HG03521 (cell line): ENCODE results near the gene ZFYVE27.

Experiments used
- ATAC-seq: cut with Tn5 transposase; IDR thresholded peaks from one replicate; pipeline ENCODE4 v1.9.1; 2021; ENCODE audit warnings: mild to moderate bottlenecking, moderate library complexity; ENCODE audit not compliant: unreplicated experiment

The ZFYVE27 gene

DNA sequence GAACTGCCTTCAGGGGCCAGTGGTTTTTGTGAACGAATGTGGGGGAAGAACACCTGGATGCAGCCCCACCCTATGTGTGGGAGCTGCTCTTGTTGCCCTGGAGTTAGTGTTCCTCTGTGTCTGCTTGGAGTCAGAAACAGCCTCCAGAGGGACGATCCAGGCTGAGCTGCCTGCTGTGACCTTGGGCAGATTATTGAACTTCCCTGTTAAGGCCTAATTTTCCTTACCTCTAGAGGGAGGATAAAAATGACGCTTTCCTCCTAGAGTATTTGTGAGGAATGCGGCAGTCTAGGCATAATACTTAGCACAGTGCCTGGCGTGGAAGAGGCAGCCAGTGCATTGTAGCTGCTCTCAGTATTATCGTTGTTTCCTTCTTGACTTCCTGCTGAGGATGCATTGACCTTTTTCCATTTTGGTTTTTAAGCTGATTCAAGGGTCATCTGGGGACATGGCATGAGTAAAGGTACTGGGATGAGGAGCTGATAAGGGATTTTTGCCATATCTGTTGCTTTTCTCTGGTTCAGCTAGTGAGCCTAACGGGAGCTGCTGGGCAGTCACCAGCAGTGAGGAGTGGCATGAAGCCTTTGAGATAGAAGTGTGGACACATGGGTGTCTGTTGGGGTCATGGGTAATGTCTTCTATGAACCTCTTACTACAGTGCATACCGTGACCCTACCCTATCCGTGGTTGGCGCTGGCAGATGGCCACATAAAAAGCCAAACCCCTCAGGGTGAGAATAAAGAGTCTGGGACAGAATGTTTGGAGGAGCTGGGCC is 6.4 kb downstream of the ZFYVE27 start:
- ATAC-seq = no peak

DNA sequence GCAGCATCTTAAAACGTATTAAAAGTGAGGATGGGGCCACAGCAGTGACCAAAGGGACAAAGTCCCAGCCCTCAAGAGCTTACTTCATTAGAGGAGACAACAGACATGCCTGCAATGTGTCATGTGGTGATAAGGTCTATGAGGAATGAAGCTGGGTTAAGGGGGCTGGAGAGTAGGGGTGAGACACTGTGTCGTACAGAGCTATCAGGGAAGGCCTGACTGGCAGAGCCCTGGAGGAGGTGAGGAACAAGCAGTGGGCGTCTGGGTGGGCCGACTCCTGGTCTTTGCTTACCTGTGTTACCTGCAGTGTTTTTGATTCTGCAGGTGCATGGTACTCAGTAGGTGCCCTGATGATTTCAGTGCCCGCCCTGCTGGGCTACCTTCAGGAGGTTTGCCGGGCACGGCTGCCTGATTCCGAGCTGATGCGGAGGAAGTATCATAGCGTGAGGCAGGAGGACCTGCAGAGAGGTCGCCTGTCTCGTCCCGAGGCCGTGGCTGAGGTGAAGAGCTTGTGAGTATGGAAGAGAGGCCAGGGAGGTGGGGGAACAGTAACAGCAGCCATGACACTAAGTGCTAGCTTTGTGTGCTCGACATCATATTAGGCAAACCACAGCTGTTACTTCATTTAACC is 7.6 kb downstream of the ZFYVE27 start:
- ATAC-seq = no peak

DNA sequence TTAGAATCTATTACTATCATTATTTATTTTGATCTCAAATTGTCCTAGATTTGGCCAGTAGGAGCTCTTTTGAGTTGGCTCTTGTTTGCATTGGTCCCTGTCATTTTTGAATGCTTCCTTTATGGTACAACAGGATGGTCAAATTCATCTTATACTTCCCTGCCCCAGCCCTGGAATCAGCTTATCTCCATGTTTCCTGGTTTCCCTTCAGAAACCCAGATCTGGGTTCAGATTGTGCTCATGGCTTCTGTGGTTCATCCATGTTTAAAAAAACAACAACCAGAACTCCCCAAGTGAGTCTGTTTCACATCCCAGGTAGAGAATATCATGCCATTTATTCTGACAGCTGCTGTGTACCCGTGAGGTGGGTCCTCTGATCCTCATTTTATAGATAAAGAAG is 10.6 kb downstream of the ZFYVE27 start:
- no peak for ATAC-seq

DNA sequence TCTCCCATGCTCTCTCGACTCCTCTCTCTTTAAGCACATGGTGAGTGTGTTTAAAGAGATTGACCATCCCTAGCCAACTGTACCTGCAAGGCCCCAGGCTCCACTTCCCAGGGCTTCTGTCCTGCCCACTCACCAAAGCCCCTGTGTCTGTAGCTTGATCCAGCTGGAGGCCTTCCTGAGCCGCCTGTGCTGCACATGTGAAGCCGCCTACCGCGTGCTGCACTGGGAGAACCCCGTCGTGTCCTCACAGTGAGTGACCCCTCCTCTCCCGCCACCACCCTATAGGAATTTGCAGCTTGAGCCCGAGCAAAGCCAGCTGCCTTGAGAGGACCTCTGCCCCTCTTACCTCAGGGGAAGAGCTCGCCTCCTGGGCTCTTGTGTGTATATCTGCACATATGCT is 11.2 kb downstream of the ZFYVE27 start:
- no peak for ATAC-seq

DNA sequence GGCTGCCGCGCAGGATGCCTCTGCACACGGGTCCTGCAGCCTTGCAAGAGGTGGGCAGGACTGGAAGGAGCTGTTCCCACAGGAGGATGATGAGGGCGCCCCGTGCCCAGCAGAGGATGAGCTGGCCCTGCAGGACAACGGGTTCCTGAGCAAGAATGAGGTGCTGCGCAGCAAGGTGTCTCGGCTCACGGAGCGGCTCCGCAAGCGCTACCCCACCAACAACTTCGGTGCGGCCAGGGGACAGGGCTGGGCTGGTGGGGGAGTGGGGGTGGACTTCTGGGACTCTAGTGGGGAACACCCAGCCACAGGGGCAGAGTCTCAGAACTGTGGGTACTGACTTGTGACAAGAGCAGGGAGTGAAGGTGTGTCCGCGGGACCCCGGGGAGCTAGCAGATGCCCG is 16.0 kb downstream of the ZFYVE27 start:
- no peak for ATAC-seq

DNA sequence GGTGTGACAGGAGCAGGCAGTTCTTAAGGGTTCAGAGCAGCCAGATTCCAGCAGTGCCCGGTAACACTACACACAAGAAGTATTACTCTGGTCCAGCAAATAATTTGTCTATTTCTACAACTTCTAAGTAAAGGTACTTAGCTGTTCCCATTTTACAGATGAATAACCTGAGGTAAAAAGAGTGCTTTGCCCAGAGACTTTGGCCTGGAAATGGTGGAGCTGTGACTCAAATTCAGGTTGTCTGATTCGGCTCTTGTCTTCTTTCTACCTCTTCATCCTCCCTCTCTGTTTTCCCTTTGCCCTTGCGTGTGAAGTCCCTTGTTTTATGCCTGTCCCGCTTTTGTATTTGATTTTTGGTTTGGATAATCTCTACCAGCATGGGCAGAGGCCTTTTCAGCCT is 17.8 kb downstream of the ZFYVE27 start:
- no peak for ATAC-seq

DNA sequence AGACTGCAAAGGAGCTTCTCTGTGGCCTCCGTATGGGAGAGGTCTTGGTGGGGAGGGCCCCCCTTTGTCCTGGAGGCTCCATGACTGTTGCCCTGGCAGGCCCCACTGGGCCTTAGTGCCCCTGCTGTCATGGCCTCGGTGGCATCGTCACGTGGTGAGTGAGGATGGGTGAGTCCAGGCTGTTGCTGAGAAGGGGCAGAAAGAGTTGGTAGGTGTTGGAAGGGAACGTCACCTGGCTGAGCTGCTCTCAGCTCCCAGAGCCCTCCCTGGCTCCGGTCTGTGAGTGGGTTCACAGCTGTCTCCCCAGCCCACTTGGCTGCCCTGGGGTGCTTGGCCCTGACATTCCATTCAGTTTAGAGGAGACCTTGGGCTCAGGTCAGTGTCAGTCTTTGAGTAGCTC is 18.8 kb downstream of the ZFYVE27 start:
- ATAC-seq = no peak

DNA sequence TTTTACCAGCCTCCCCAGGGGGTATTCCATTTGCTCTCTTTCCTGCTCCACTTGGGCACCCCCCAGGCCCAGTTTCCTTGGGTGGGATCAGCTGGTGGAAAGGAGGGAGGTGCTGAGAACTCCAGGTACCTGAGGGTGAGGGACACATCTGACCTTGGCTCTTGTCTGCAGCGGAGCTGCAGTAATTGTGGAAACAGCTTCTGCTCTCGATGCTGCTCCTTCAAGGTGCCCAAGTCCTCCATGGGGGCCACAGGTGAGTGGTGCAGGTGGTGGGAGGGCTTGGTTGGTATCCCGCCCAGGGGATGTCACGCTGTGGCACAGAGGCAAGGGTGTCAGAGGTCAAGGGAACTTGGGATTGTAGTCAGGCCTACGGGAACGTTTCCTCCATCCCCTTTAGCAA is 20.5 kb downstream of the ZFYVE27 start:
- ATAC-seq = no peak

DNA sequence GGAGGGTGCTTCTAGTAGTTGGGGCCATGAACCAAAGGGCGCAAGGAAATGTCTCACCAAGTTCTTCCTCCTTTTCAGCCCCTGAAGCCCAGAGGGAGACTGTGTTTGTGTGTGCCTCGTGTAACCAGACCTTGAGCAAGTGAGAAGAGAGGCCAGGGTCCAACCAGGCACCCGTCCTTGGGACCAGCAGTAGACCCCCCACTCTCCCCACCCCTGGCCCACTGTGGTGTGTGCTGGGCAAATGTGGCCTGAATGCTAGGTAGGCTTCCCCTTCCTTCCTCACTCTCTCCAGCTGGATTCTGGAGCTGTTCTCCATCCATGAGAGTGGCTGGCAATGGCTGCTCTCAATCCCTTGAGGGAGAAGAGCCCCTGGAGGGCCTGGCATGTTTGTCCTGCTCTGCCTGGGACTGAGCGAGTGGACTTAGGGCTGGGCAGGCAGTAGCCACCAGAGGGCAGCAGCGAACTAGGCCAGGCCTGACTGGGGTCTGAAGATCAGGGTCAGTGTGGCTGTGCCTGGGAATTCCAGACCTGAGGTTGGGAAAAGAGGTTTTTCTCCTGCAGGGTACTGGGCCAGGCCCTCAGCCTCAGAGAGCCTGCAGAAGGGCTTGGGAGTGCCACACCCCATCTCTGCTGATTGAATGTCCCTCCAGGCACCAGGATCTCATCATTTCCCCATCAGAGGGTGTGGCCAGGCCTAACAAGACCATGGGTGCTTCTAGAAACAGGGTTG is 22.4 kb downstream of the ZFYVE27 start:
- ATAC-seq = no peak

DNA sequence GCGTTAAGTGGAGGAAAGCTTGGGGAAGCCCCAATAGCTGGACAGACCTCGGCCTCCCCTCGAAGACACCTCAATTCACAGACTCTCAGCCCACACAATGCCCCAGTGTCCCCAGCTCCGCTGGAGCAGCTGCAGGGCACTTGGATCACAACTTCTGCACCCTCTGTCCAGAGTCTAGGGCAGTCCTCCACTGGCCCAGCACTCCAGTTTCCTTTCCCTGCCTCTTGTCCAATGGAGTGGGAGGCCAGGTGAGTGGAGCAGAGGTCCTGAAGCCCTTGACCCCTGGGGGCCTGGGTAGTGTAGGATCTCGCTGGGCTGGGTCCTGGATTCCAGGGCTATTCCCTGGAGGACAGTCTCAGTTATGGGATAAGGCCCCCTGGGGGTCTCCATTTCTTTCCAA is 23.0 kb downstream of the ZFYVE27 start:
- ATAC-seq = no peak

DNA sequence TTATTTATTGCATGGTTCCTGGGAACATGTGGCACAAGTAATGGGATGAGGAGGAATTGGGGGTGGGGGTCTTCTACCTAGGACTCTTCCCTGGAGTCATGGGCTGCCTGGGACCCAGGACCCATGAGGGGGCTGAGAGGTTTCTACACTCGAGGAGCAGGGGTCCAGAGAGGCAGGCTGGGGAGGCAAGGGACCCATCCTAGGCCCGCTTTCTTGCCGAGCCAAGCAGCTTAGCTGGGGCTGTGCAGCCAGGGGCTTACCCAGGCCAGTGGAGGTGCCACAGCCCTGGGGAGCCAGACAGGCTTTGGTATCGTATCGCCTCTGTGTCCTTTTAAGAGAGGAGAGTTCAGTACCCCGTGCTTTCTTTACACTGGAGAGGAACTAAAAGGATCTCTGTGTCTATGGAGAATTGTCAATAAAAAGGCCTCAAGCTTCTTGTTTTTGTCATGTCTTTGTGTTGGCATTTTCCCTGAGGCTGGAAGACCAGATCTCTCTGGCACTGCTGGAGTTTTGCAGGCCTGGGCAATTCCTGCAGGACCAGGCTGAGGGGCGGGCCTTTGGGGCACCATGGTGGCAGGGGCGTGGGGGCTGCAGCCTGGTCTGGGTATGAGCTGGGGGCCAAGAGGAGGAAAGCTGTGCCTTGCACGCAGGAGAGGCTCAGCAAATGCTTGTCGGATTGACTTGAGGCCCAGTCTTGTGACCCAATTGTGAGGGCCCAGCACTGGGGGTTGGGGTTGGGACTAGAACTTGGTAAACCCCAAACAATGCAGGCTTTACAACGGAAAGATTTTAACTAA is 23.7 kb downstream of the ZFYVE27 start:
- ATAC-seq = no peak

DNA sequence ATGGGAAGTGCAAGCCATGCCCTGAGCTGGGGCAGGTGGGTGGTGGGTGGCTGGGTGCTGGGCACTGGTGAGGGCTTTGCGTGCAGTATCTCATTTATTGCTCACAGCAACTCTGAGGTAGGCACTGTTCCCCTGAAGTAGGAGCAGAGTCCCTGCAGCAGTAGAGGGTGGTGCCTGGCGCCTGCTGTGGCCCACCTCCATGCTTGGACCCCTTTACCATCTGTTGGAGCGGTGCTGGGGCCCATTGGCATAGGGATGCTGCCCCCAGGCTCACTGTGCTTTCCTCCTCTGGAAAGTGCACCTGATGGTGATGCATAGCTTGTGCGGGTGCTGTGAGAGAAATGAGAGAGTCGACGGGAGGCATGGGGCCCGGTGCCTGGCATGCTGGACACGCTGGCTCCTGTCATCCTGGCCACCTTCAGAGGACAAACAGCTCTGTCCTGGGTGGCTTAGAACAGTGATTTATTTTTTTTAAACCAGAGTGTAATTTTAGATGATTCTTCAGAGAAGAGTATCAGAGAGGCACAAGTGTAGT is 24.5 kb downstream of the ZFYVE27 start:
- ATAC-seq = no peak

DNA sequence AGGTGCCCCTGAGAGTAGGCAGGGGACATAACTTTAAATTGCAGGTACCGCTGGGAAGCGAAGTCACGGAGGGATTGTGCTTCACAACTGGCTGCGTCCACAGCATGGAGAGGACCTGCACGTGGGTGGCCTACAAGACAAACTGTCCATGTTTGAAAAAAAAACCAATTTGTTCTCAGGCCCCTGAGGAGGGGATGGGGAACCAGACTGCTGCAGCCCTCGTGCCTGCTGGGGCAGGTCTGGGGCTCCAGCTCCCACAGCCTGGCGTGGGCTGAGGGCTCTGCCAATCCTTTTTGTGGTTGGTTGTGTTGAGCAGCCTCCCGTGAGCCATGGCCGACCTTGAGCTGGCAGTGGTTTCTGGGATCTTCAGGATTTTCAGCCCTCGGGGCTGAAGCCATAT is 25.1 kb downstream of the ZFYVE27 start:
- ATAC-seq = no peak

DNA sequence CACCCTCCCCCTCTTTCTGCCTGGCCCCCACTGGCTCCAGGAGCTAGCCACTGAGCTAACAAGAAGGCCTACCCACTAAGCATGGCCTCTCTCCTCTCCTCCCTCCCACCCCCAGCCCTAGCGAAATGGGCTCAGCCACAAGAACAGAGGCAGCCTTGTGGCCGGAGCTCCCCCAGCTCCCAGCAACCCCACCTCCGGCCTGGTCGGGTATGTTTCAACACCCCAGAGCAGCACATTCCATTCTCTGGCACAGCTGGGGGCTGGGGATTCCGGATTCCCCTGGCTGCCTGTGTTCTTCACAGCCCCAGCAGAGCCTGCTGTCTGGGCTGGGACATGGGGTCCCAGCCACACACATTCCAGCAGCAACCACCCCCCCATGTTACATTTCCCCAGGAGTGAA is 25.9 kb downstream of the ZFYVE27 start:
- ATAC-seq = no peak

DNA sequence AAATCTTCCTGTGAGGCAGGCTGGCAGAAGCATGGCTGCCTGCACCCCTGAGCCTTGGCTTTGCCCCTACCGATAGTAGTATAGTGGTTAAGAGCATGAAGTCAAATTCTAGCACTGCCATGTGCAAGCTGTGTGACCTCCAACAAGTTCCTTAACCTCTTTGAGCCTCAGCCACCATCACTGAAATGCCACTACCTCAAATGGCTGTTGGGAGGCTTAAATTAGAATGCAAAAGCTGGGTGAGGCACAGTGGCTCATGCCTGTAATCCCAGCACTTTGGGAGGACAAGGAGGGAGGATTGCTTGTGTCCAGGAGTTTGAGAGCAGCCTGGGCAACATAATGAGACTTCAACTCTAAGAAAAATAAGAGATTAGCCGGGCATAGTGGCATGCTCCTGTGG is 26.5 kb downstream of the ZFYVE27 start:
- no peak for ATAC-seq

DNA sequence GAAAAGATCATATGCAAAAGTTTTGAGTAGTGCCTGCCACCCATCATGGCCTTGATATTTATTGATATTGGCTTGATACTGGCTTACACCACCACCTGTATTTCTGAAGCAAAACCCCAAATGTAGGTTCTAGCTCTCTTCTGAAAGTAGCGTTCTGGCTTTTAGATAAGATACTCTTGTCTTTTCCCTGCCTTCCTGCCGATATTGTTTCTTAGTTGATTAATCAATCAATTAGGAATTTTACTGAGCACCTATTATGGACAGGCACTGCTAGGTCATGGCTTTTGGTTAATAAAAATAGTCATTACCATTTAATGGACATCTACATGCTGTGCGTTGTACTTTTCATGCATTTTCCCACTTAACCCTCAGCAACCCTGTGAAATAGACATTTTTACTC is 27.0 kb downstream of the ZFYVE27 start:
- ATAC-seq = no peak

DNA sequence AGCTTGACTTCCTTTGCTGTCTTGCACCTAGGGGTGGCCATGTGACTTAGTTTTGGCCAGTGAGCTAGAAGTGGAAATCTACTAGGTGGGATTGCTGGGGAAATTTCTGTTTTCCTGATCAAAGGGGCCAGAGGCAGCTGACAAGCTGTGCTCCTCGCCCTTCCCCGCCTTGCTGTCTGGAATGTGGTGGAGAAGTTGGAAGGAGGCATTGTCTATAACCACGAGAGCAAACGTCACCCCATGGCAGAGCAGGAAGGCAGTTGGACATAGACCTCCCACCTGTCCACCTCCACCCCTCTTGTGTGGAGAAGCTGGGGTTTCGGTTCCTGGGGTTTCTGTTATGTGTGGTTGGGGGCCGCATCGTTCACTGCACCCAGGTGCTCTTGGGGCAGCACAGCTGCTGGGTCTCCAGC is 27.6 kb downstream of the ZFYVE27 start:
- no peak for ATAC-seq

DNA sequence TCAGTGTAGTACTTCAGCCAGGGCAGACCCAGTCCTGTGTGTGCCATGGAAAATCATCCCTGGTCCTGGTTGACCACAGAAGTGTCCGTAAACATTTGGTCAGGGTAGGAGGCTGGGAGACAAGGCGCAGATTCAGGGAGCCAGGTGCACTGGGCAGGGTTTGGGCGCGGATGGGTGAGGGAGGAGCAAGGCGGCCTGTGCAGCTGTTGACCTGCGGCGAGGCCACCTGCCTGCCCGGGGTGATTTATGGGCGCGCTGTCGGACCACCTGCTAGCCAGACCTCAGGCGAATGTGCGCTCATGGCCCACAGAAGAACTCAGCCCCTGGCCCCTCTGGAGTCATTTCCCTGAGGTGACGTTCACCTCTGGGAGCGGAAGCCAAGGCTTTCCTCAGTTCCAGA is 28.3 kb downstream of the ZFYVE27 start:
- ATAC-seq = no peak

DNA sequence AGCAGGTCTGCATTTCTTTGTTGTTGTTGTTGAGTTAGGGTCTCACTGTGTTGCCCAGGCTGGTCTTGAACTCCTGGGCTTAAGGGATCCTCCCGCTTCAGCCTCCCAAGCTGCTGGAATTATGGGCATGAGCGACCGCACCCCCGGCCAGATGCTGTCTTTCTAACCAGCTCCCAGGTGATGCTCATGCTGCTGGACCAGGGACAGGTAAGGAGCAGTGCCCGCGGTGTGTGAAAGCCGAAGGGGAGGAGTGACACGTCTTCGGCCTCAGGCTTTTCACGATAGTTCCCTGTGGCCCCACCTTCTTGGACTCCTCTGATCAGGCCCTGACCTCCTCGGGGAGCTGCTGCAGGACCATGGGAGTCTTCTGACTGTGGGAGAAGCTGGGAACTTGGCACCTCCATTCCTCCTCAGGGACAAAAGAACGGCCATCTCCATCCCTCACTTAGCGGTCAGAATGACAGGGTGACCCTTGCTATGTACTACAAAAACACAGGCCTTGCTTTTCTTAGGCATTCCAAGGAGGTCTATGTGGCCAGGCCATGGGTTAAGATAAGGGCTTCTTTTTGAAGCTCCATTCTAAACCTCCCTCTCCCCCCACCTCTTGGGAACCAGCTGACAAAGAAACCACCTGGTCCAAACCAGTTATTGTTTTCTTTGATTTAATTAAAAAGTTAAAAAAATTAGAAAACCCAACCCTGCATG is 29.3 kb downstream of the ZFYVE27 start:
- no peak for ATAC-seq
